H1 (cell line): Measurements from ENCODE around the gene CWC25. TPM values are rescaled to one million over a fixed set of nuclear protein-coding genes. Genes with fewer than 3 reads are reported as not detected.
A peak's percentile ranks its signal among the peaks of the same experiment; 100 is the strongest.

Experiments used
- ATF3 ChIP-seq: IDR thresholded peaks from 2 replicates; pipeline ENCODE4 v1.6.1; 2011; ENCODE audit warnings: low read depth, mild to moderate bottlenecking, low read length; ENCODE audit not compliant: insufficient read depth
- BACH1 ChIP-seq: IDR thresholded peaks from 2 replicates; pipeline ENCODE4 v1.6.1; 2012; ENCODE audit warnings: low read length, improper control_type of control experiment
- CBX8 ChIP-seq: fragments of 300-800, 300-1000 bp; sonication (generic); IDR thresholded peaks from 2 replicates; pipeline ENCODE4 v1.7.1; 2016; ENCODE audit warnings: low read depth, low read length, borderline replicate concordance
- CTCF ChIP-seq, 3 experiments: IDR thresholded peaks; 1 replicate in 2 of 3; 2 replicates in 1 of 3; pipeline versions ENCODE4 v1.5.1 to v1.6.1; 2011; ENCODE audit warnings: low read length in 3 of 3, mild to moderate bottlenecking in 3 of 3, inconsistent platforms in 2 of 3, low read depth in 1 of 3, moderate library complexity in 1 of 3; ENCODE audit not compliant: insufficient read depth in 1 of 3; ENCODE audit errors: control extremely low read depth in 1 of 3
- EZH2 ChIP-seq: fragments of 200-600 bp; sonication (generic); IDR thresholded peaks from 2 replicates; pipeline ENCODE4 v1.7.1; 2012; ENCODE audit warnings: low read depth, mild to moderate bottlenecking, moderate library complexity, low read length, inconsistent platforms; ENCODE audit not compliant: severe bottlenecking
- FOSL1 ChIP-seq: IDR thresholded peaks from 2 replicates; pipeline ENCODE4 v1.6.1; 2011; ENCODE audit warnings: mild to moderate bottlenecking, low read depth, low read length, moderate library complexity; ENCODE audit not compliant: insufficient read depth
- JUN ChIP-seq: IDR thresholded peaks from 2 replicates; pipeline ENCODE4 v1.6.1; 2011; ENCODE audit warnings: low read depth, mild to moderate bottlenecking, improper control_type of control experiment, low read length
- JUND ChIP-seq: IDR thresholded peaks from 2 replicates; pipeline ENCODE4 v1.6.1; 2011; ENCODE audit warnings: mild to moderate bottlenecking, improper control_type of control experiment, low read length
- KDM1A ChIP-seq: fragments of 200-600, 300-600 bp; sonication (generic); IDR thresholded peaks from 2 replicates; pipeline ENCODE4 v1.7.1; 2016; ENCODE audit warnings: mild to moderate bottlenecking, low read length, borderline replicate concordance
- NRF1 ChIP-seq: IDR thresholded peaks from 2 replicates; pipeline ENCODE4 v1.6.1; 2011; ENCODE audit warnings: mild to moderate bottlenecking, low read depth, low read length, improper control_type of control experiment
- SP1 ChIP-seq: IDR thresholded peaks from 2 replicates; pipeline ENCODE4 v1.6.1; 2011; ENCODE audit warnings: low read depth, low read length
- TAF7 ChIP-seq: optimal IDR thresholded peaks from 2 replicates; pipeline ENCODE3; 2011; ENCODE audit warnings: low read depth, mild to moderate bottlenecking, inconsistent platforms, low read length, moderate library complexity, borderline replicate concordance
- TBP ChIP-seq: IDR thresholded peaks from 2 replicates; pipeline ENCODE4 v1.6.1; 2011; ENCODE audit warnings: low read depth, low read length, improper control_type of control experiment
- polyA plus RNA-seq, 7 experiments: library from polyadenylated mRNA; depleted of rRNA in 3 of 7; stranded (reverse) in 5 of 7; unstranded in 2 of 7; fragments of >200 nt in 5 of 7; fragments of 200-250 nt in 2 of 7; gene quantifications; 1 replicate in 5 of 7; 2 replicates in 1 of 7; 4 replicates in 1 of 7; pipeline versions ENCODE4 v1.2.1 to v1.2.3, GENCODE V29; 2011 to 2013; ENCODE audit warnings: missing spikeins in 2 of 7, mixed read lengths in 2 of 7
- total RNA-seq: library from RNA; stranded (reverse); fragmentation: NEBNext Ultra II Directional; extraction: Animal tissue kit (Norgen Biotek cat#: 25700); gene quantifications from 2 replicates; pipeline ENCODE4 v1.2.1, GENCODE V29; 2021

The CWC25 gene
- total and polyA plus RNA-seq, 2 of the 8 experiments (the other 6 are each of a cell fraction or from before 2014, with no cell fraction given): 11.1 to 13.1 TPM

GRCh38 chr17:38869526-38870258, 44.6 kb upstream of the CWC25 start, which contains the start of gene LASP1 (continued):
- no peak for TF ChIP-seq JUND
- TF ChIP-seq BACH1: no peak
- no peak for TF ChIP-seq EZH2
- TF ChIP-seq KDM1A: no peak
- no peak for TF ChIP-seq CTCF (IDR thresholded peaks at IDR 0.05; ENCODE audit: control extremely low read depth in 1 of 3, insufficient read depth in 1 of 3, low read depth in 1 of 3, low read length in 3 of 3)
- TF ChIP-seq FOSL1: no peak
- peak; percentile 91 for TF ChIP-seq TBP
- no peak for TF ChIP-seq JUN
- TF ChIP-seq ATF3: no peak
- peak; percentile 60 for TF ChIP-seq TAF7
- no peak for TF ChIP-seq SP1
- no peak for TF ChIP-seq NRF1
- TF ChIP-seq CBX8: no peak
